GM21737 (cell line): ENCODE results near the gene MAVS.
"Not testable (repeated sequence)": the region's sequence is repeated elsewhere in the genome, so short reads cannot be mapped to it uniquely, and the experiment has no call there.

Source experiments
- ATAC-seq: cut with Tn5 transposase; IDR thresholded peaks from one replicate; pipeline ENCODE4 v1.9.1; 2021; ENCODE audit warnings: mild to moderate bottlenecking, moderate library complexity; ENCODE audit not compliant: unreplicated experiment

Gene MAVS

GRCh38 chr20:3814928-3815495 lies 31.6 kb upstream of the MAVS start:
- ATAC-seq = no peak

DNA sequence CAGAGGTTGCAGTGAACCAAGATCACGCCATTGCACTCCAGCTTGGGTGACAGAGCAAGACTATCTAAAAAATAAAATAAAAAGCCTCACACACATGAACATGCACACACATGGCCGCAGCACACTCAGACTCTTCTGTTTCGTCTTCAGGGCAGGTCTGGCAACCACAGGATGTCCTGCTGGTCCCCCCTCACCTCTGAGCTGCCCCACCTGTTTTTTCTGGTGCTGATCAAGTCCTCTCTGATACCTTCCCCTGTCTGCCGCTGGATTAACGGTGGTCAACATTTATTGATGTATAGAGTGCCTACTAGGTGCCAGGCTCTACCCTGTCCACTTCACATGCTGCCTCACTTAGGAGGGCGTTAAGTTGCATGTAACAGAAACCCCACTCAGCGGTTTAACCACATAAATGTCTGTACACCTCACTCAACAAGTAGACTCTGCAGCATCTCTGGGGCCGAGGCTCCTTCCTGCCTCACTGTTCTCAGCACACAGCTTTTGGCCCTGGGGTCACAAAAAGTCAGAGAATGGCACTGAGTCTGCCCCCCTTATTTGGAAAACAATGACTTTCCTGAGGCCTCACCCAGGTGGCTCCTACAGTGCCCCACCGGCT lies 30.8 kb upstream of the MAVS start:
- no peak for ATAC-seq

DNA sequence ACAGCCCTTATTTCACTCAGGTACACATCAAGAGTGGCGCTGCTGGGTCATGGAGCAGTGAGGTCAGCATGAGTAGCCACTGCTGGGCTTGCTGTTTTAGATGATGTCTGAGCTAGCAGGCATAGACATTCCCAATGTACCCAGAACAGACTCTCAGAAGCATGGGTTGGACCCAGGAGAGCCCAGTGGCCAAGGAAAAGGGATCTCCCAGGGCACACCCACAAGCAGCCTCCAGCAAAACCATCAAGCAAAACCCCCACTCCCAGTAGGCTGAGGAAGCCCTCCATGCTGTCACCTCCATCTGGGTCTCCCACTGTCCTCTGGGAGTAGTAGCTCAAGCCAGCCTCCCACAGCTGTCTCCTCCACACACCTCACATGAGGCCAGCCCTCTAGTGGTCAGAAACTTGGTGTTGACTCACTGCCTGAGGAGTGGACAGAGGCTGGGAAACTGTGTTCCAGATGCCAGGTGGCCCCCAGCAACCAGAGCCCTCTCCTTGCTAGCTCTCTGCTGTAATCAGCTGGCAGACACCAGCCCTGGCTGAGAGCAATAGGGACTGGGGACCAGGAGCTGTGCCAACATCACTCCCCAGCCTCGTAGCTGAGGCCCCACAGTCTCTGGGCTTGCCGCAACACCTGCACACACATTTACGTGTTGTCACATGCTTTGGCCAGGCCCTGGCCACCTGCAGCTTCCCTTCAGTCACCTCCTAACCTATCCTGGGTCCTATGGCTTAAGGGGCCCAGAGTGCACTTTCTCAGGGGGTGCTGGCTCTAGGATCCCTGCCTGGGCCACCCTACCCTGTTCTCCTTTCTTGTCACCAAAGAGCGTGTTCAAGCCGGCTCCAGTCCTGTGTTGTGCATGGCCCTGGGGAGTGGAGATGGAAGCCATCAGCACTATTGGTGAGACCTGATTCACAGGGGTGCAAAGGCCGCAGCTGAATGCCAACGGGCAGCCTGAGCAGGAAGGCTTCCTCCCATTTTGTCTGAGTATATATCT lies 28.2 kb upstream of the MAVS start:
- ATAC-seq = no peak

DNA sequence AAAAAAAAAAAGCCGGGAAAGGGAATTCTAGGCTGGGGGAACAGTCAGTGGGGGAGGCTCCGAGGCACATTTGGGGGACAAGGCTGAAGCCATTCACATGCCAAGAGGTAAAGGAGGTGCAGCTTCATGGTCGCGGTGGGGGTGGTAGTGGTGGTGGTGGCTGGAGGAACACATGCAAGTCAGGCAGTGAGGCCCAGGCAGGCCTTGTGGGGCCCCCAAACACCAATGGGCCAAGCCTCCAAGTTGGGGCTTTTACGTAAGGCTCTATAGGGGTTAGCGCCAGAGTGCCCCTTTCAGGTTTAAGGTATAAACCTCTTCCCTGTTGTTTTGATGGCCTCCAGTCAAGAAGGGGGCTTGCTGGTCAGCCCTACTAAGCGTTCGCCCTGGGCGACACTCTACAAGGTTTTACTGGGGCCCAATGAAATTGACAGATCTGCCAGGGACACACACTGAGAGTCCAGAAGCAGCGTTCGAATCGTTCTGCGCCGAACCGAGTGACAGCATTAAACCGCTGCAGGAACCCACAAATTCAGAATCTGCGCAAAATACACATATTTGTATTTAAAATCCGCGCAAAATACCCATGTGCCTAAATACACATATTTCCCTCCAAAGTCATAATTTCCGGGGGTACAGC lies 27.1 kb upstream of the MAVS start:
- ATAC-seq = no peak

- peak; percentile 80 for ATAC-seq
Observed at GRCh38 chr20:3820048-3820900, 26.4 kb upstream of the MAVS start, which contains the start of gene AP5S1. TSS of gene AP5S1 (plus strand) at chr20:3820547. CDS start at chr20:3822118, 1,571 bp downstream.

GRCh38 chr20:3820901-3821727 lies 25.5 kb upstream of the MAVS start:
- no peak for ATAC-seq

- no peak for ATAC-seq
Observed at GRCh38 chr20:3821996-3822395, 24.6 kb upstream of the MAVS start.

GRCh38 chr20:3823881-3824280 lies 22.8 kb upstream of the MAVS start:
- no peak for ATAC-seq

DNA sequence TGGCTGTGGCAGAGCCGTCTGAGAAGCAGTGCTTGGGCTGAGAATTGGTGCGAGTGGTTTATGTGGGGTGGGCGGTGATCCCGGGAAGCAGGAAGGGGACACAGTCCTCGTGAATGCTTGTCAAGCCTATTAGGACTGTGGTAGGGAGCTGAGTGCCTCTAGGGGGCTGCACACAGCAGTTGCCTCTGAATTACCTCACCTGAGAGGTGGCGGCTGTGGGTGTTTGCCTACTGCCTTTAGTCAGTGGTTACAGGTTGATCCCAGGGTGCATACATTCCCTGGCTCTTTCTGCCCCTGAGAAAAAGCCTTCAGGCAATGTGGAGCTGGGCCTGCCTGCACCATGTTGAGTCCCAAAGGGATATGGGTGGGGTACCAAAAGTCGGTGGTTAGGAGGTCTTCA lies 21.1 kb upstream of the MAVS start:
- no peak for ATAC-seq

- ATAC-seq = no peak
Observed at GRCh38 chr20:3826420-3826819, 20.2 kb upstream of the MAVS start.

DNA sequence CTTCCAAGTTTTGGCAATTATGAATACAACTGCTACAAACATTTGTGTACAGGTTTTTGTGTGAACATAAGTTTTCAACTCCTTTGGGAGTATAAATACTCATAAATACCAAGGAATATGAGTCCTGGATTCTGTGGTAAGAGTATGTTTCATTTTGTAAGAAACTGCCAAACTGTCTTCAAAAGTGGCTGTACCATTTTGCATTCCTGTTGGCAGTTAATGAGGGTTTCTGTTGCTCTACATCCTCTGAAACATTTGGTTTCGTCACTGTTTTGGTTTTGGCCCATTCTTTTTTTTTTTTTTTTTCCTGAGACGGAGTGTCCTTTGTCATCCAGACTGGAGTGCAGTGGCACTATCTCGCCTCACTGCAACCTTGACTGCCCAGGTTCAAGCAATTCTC lies 17.8 kb upstream of the MAVS start:
- ATAC-seq = no peak

- not testable (repeated sequence) for ATAC-seq
Observed at GRCh38 chr20:3829891-3830290, 16.7 kb upstream of the MAVS start.

- no peak for ATAC-seq
Observed at GRCh38 chr20:3836132-3836531, 10.5 kb upstream of the MAVS start.

DNA sequence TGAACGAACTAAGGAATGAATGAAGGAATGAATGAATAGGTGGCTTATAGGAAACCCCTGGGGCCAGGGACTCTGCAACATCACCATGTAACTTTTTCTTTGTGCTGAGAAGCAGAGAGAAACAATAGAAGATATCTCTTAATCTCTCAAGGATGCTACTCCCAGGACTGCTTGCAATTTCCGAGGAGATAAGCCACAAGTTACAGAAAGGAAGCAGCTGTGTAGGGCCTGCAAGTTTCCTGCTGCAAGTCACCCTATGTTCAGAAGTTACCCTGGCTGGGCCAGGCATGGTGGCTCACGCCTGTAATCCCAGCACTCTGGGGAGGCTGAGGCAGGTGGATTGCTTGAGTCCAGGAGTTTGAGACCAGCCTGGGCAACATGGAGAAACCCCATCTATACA lies 7.3 kb upstream of the MAVS start:
- no peak for ATAC-seq

- ATAC-seq = not testable (repeated sequence)
Observed at GRCh38 chr20:3840201-3840600, 6.4 kb upstream of the MAVS start.

DNA sequence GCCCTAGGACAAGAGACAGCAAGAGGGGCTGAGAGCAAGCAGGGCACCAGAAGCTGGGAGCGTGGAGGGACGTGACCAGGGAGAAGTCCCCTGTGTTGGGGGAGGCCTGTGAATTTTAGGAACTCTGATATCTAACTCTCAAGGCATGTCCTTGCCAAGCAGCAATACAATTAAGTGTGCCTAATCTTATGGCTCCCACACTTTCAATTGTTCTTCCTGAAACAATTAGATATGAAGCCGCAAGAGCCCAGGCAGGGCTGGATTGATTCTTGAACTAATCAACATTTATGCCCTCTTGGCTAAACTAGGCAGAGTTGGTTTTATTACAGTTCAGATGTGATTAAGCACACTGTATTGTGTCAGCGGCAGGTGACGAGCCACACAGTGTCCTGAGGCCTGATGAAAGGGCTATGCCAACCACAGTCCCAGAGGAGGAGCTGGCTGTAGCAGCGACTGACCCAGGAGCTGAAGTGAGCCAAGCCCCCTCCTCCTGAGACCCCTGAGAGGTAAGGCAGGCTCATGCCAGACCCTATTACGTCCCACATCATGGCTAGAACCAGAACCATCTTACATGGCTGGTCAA lies 4.2 kb upstream of the MAVS start:
- ATAC-seq = no peak

GRCh38 chr20:3843490-3843889 lies 3.1 kb upstream of the MAVS start:
- no peak for ATAC-seq

GRCh38 chr20:3843990-3844619 lies 2.5 kb upstream of the MAVS start:
- ATAC-seq = not testable (repeated sequence)

DNA sequence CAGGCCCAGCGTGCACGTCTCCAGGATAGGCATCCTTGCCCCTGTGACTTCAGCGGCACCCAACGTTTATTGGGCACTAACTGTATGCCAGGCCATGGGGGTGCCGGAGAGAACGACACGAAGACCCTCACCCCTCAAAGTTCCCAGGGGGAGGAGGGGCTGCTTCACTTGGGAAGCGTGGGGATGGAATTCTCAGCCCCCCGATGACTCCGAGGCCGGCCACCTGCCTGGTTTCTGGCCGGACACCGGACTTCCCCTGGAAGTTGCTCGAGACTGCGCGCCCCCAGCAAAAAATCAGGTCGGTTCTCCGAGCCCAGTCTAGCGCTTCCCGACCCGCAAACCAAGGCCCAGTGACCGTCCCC lies 275 bp upstream of the MAVS start:
- no peak for ATAC-seq
